ENCODE results near the gene CREB3. TPM values are rescaled to one million over a fixed set of nuclear protein-coding genes. Genes with fewer than 3 reads are reported as not detected.

Gene CREB3
- total and polyA plus RNA-seq, 4 donors: 9.2 to 21.4 (median 18.1) TPM

GRCh38 chr9:35706951-35707350, 25.5 kb upstream of the CREB3 start:
- Histone ChIP-seq H3K36me3 (ENCODE audit: control insufficient read depth in 4 of 4, insufficient read depth in 3 of 4, low read depth in 1 of 4, low read length in 3 of 4) (peaks cover 45 to 92% (median 88%) of the 10 kb centered on the region in 4 donors), H3K9me3 (ENCODE audit: control insufficient read depth in 4 of 4, low read length in 3 of 4) (no peaks in the 10 kb centered on the region), H3K27me3 (ENCODE audit: control insufficient read depth in 4 of 4, insufficient read depth in 4 of 4, low read length in 3 of 4) (no peaks in the 10 kb centered on the region), H3K9ac (ENCODE audit: low read depth in 1 of 2, low read length in 2 of 2) (no peak overlapping the region), H3K4me1 (ENCODE audit: control insufficient read depth in 4 of 4, insufficient read depth in 4 of 4, low read length in 3 of 4) (no peaks in the 10 kb centered on the region), H3K4me3 (ENCODE audit: low read depth in 1 of 3, low read length in 3 of 3) (no peak overlapping the region), H3K27ac (ENCODE audit: low read depth in 1 of 2, low read length in 2 of 2) (no peak overlapping the region)
- WGBS: 95% methylated on average over 10 of the region's 10 CpGs
- TF ChIP-seq ATF3 (IDR thresholded peaks at IDR 0.05) (no peak), RXRA (IDR thresholded peaks at IDR 0.05) (no peak), EGR1 (IDR thresholded peaks at IDR 0.05; ENCODE audit: low read depth in 2 of 2) (no peak)
- DNase-seq (ENCODE audit: low spot score): no peak

GRCh38 chr9:35708146-35708545, 24.3 kb upstream of the CREB3 start:
- 95% methylated on average over 4 of the region's 4 CpGs for WGBS
- Histone ChIP-seq H3K27me3 (ENCODE audit: control insufficient read depth in 4 of 4, insufficient read depth in 4 of 4, low read length in 3 of 4) (no peaks in the 10 kb centered on the region), H3K9me3 (ENCODE audit: control insufficient read depth in 4 of 4, low read length in 3 of 4) (no peaks in the 10 kb centered on the region), H3K4me3 (ENCODE audit: low read depth in 1 of 3, low read length in 3 of 3) (no peak overlapping the region), H3K9ac (ENCODE audit: low read depth in 1 of 2, low read length in 2 of 2) (no peak overlapping the region), H3K36me3 (ENCODE audit: control insufficient read depth in 4 of 4, insufficient read depth in 3 of 4, low read depth in 1 of 4, low read length in 3 of 4) (peaks cover 55 to 94% (median 86%) of the 10 kb centered on the region in 4 donors), H3K4me1 (ENCODE audit: control insufficient read depth in 4 of 4, insufficient read depth in 4 of 4, low read length in 3 of 4) (no peaks in the 10 kb centered on the region), H3K27ac (ENCODE audit: low read depth in 1 of 2, low read length in 2 of 2) (no peak overlapping the region)
- DNase-seq (ENCODE audit: low spot score): no peak
- no peak for TF ChIP-seq REST (IDR thresholded peaks at IDR 0.05)
- no peak for TF ChIP-seq JUND (IDR thresholded peaks at IDR 0.05)
- TF ChIP-seq SP1 (IDR thresholded peaks at IDR 0.05): no peak
- no peak for TF ChIP-seq FOXA1 (IDR thresholded peaks at IDR 0.05)
- no peak for TF ChIP-seq EGR1 (IDR thresholded peaks at IDR 0.05; ENCODE audit: low read depth in 2 of 2)
- TF ChIP-seq HNF4G (IDR thresholded peaks at IDR 0.05): no peak
- TF ChIP-seq GABPA (IDR thresholded peaks at IDR 0.05 in 1 of 2, conservative IDR thresholded peaks at IDR 0.05 in 1 of 2): no peak
- TF ChIP-seq FOXA2 (IDR thresholded peaks at IDR 0.05): no peak
- TF ChIP-seq MAX (IDR thresholded peaks at IDR 0.05): no peak
- no peak for TF ChIP-seq NR2F2 (IDR thresholded peaks at IDR 0.05)
- no peak for TF ChIP-seq TAF1 (conservative IDR thresholded peaks at IDR 0.05)
- TF ChIP-seq YY1 (IDR thresholded peaks at IDR 0.05): no peak
- no peak for TF ChIP-seq CTCF (IDR thresholded peaks at IDR 0.05; ENCODE audit: low read depth, low read length, missing input control)
- no peak for TF ChIP-seq ZBTB33 (IDR thresholded peaks at IDR 0.05)
- TF ChIP-seq ATF3 (IDR thresholded peaks at IDR 0.05): no peak
- no peak for TF ChIP-seq RXRA (IDR thresholded peaks at IDR 0.05)
- no peak for TF ChIP-seq RAD21 (IDR thresholded peaks at IDR 0.05)
- TF ChIP-seq HNF4A (conservative IDR thresholded peaks at IDR 0.05): no peak

Measured in liver (tissue), 9 donors.